Activated gamma-delta T cell treated with anti-CD3 and anti-CD28 coated beads, Interleukin-2, amount 50 U/mL, for 16 hours (primary cell): ENCODE measurements around the gene PDE4D.
"Not testable (repeated sequence)": the region's sequence is repeated elsewhere in the genome, so short reads cannot be mapped to it uniquely, and the experiment has no call there.

Experiments used
- DNase-seq: peaks from one replicate; pipeline ENCODE4 v3.0.0-alpha.2; 2020; ENCODE audit warnings: low read depth

The PDE4D gene

DNA sequence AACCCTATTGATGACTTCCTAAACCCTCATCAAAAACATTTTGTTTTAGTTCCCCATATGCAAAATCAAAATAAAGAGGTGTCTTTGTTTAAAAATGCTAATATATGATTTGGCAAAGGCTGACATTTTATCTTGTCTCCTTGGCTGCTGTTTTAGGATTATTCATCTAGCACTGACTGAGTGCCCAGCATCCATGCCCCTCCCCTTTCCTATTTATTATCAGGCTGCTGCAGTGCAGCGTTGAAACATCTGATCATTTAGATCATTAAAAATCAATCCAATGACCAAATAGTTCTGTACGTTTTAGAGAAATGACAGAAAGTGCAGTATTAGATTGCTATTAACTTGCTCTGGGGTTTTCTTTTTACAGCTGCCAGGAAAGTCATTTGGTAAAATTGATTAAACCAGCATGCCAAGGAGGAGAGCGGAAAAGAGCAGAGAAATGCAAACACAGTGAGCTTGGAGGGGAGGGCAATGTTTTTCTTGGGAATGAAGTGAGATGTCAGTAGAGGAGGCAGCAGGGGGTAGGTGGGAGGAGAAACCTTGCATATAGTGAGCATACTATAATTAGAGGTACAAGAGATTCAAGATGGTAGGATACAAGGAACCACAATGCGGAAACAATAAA, 286.3 kb downstream of the PDE4D start:
- DNase-seq, result no peak

- DNase-seq, result no peak
Observed at GRCh38 chr5:59605915-59606314, 287.6 kb downstream of the PDE4D start.

- no peak for DNase-seq
Observed at GRCh38 chr5:59604111-59604510, 289.4 kb downstream of the PDE4D start.

GRCh38 chr5:59600998-59601397, 292.5 kb downstream of the PDE4D start:
- no peak for DNase-seq

- DNase-seq, result no peak
Observed at GRCh38 chr5:59600153-59600552, 293.4 kb downstream of the PDE4D start.

DNA sequence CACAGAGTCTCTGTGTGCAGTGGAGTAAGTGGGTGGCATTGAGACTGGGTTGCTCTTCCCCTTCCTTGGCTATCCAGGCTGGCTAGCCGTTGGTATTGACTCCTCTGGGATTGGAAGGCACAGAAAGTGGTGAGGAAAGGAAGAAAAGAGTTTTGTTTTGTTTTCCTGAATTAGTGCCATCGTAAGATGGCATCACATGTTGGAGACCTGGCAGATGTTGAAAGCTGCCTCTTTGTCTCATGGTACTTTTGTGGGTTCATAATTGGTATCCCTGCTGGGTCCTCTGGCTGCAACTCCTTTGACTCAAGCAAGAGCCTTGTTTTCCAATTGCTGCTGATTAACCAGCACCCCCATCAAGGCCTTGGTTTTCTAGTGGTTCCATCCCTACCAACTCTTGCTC, 293.8 kb downstream of the PDE4D start:
- DNase-seq, result no peak

DNA sequence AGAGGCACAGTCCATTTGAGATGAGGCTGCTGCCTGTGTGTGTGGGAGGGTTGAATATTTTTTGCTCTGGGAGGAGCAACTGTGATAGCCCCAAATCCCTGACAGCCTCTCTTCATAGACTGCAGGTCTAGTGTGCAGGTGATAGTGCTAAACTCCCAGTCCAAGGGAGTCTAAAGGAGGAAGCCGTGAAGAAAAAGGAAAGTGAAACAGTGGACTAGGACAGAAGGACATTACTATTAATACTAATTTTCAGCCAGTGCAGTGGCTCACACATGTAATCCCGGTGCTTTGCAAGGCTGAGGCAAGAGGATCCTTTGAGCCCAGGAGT, 295.0 kb downstream of the PDE4D start:
- DNase-seq, result no peak

- no peak for DNase-seq
Observed at GRCh38 chr5:59597690-59598546, 295.6 kb downstream of the PDE4D start.

DNA sequence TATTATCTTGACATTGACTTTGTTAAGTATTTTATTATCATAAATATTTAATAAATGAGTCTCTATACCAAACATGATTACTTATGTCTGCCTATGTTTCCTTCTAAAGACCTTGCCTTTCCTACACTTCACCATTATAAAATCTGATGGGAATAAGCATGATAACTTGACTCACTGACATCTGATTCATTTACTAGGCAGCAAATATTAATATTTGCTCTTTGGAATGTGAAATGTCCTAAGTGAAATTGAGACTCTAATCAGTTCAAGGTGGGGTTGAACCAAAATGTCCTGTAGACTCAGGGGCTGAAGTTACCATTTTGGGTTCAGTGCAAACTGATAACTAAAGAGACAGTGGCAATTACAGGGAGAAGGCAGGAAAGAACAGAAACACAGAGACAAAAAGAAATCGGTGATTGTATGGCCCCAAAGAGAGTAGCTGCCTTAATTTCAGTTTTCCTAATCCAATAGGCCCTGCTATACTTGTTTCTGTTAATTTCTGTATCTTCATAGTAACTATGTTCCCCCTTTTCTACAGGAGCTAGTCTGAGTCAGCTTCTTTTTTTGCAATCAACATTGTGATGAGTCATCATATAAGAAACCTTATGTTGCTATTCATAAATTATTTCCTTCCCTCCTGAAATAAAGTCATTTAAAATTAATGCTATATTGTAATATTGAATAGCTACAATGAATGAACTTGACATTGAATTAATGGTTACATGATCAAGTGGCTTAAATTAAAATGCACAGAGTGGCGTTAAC, 296.8 kb downstream of the PDE4D start:
- DNase-seq, result no peak

- DNase-seq, result not testable (repeated sequence)
Observed at GRCh38 chr5:59594118-59594517, 299.4 kb downstream of the PDE4D start.

DNA sequence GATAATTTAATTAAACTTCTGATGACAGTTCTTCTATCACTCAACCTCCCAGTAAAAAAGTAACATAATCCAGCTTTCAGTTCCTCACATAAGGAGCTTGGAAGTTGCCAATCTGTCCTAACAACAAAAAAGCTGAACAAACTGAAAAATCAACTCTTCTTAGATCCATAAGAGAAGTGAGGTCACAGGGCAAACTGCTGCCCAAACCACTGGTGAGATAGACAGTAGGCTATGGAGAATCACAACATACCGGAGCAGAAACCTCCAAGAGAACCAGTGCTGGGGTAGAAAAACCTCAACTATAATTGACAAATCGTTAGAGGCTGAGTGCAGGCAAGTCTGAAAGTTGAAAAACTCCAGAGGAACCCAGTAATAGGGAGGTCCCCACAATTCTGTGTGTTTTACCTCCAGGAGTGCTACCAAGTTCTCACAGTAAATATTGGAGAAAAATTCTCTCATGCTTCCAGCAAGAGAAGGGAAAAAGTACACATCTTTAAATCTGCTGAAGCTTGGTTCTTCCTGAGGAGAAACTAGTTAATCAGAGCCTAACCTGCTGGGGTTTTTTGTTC, 300.0 kb downstream of the PDE4D start:
- no peak for DNase-seq

GRCh38 chr5:59592101-59592500, 301.4 kb downstream of the PDE4D start:
- DNase-seq, result no peak

- DNase-seq, result no peak
Observed at GRCh38 chr5:59591162-59591561, 302.4 kb downstream of the PDE4D start.

DNA sequence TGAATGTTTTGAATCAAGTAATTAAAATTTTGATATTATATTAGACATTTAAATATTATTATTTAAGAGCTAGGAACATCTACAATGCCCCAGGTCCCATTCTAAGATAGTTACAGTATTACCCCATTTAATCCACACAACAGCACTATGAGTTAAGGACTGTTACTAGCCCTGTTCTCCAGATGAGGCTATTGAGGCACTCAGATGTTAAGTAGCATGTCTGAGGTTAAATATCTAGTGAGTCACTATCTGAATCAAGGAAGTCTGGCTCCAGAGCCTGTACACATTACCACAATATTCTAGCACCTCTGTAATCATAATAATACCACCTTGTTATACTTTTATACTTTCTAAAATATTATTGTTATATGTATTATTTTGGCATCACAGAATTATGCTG, 304.6 kb downstream of the PDE4D start:
- no peak for DNase-seq

DNA sequence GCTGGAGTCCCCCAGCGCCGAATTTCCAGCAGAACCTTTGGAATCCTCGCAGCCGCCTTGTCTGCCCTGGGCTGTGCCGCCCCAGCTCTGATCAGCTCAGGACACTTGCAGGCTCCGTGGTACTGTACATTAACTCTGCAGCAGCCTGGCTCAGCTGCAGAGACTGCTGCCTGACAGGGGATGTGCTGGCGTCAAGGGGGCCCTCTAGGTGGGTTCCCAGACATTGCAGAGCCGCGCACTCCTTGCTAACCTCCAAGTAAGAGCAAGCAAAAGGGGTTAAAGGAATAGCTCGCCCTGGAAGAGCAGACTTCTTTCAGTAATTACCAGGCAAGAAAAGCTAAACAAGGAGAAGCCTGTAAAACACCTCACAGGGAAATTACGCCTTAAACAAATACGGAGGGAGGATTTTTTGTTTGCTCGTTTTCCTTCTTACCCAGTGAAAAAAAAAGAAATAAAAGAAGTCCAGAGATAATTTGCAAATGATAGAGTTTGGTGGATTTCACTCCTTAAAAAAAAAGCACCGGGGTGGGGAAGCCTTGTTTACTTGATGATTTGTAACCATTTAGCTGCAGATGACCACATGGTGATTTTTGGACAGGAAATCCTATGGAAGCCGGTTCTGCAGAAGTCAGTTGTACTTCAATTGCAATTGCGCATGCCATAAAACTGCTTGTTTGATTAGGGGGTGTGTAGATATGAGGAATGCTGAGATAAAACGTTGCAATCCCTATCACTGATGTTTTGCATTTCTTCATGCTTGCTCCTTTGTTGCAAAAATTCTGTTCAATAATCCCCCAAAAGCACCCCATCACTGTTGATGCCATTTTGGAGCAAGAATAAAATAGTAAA, 305.8 kb downstream of the PDE4D start:
- DNase-seq, result no peak

DNA sequence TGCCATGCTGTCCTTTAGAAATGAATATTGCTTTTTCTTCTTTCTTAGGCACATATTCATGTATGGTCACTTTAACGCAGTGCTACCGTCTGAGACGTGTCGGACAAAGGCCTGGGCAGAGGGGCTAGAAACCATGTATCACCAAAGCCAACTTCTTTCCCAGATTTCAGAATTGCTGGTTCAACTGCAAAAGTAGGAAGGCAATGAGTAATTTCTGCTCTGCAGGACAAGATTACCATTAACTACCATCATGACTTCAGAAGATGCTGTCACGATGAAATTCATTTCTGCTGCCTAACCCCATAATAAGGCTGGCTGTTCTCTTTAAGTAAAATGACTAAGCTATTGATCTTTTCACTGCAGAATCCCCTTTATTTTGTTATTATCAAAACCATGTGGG, 306.7 kb downstream of the PDE4D start:
- no peak for DNase-seq

- no peak for DNase-seq
Observed at GRCh38 chr5:59584858-59585846, 308.4 kb downstream of the PDE4D start.

DNA sequence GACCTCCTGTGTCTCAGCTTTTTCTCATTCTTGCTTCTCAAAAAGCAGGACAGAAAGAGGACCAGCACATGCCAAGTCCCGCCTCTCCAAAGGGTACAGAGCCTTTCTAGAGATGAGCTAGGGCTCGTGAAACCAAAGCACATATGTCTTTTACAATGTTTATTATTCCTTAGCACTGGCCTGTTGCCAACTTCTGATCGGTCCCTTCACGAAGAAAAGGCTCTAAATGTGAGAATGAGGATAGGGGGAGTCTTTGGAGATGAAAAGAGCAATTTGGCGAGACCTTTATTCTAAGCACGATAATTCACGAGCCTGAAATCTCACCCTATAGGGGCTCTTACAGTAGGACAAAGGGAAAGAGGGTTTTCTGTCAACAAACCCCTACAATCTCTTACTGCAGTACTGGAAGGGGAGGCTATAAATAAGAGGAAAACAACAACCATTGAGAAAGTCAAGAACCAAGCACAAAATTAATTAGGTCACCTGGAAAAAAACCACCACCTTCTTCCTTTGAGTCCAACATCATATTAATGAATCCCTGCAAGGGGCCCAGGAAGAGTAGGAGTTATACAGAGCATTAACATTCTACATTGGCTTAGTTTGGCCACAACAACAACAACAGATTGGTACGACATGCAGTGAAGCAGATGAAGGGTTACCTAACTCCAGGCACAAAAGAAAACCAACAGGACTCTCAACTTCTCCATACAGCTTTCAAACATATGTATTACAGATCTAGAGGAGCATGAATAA, 309.5 kb downstream of the PDE4D start:
- DNase-seq, result no peak

GRCh38 chr5:59583151-59583809, 310.2 kb downstream of the PDE4D start:
- no peak for DNase-seq
